Nucleus accumbens (tissue), 56 donors: ENCODE data around the gene ARHGEF9.
A peak's percentile ranks its signal among the peaks of the same experiment; 100 is the strongest.
"Not testable (repeated sequence)": the region's sequence is repeated elsewhere in the genome, so short reads cannot be mapped to it uniquely, and the experiment has no call there.

Source experiments
- DNase-seq, 56 donors: peaks; one replicate each; lab custom pipeline; 2025; lab: John Stamatoyannopoulos, UW

Gene ARHGEF9

DNA sequence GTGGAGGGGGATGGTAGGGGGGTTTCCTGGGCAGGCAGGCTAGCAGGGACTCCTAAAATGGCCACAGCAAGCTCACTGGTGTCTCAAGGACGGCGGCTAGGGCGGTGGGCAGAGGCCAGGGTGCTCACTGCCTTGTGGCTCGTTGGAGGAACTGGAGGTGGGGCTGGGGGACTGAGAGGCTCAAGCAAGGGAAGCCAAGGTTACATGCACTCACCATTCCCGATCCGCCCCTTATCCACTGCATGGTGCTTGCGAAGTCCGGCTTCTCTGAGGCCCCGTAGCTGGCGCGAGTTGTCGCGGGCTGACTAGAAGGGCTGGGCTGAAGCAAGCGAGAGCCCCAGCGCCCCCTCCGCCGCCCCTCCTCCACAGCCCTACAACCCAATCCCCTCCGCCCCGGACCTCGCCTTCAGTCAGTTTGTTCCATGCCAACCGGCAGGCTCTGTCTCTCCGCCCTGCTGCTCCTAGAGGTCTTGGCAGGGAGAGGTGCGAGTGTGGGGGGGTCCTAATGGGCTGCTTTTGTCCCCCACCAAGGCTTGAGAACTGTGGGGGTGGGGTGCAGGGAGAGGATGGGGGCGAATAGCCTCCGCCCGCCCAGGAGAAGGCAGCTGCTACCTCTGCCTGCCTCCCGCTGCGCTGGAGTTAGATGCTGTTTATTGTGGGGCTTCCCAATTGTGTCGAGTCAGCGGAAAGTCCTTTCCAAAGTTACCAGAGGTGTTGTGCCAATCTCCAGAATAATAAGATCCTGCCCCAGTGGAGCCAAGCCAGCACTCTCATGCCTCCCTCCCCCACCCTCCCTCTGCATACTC is at the start of gene ARHGEF9:
TSS of gene ARHGEF9 (minus strand) at position 313 of the 806 bp plus-strand sequence. CDS start at position 244, 69 bp downstream.
- peak in 36 of 56 donors; percentile 0 to 39 (median 10) for DNase-seq

GRCh38 chrX:63825446-63825845 is 40.4 kb upstream of the ARHGEF9 start:
- DNase-seq = not testable (repeated sequence)

DNA sequence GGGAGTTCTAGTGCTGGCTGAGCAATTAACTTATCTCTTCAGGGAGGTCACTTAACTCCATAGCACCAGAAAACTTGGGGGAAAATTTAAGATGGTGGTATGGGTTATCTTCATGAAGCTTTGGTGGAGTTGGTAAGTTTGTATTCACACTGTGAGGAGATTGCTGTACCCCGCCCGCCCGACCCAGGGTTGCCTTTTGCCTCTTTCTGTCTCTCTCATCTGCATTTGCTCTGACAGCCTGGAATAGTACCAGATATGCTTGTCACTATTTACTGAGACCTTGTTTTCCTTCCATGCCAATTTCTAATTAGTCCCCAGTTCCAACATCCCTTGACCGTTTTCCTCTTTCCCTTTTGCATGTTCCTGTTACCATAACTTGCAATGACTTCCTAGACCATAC is 33.1 kb upstream of the ARHGEF9 start:
- no peak for DNase-seq

DNA sequence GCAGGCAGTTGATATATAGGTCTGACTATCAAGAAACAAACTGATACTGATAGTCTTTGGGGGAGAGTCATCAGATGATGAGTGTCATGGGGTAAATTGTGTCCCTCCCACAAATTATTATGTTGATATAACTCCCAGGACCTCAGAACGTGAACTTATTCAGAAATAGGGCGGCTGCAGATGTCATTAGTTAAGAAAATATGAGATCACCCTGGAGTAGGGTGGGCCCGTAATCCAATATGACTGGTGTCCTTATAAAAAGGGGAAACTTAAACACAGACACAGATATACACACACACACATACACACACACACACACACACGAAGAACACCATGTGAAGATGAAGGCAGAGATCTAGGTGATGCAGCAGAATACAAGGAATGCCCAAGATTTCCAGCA is 32.7 kb upstream of the ARHGEF9 start:
- no peak for DNase-seq

DNA sequence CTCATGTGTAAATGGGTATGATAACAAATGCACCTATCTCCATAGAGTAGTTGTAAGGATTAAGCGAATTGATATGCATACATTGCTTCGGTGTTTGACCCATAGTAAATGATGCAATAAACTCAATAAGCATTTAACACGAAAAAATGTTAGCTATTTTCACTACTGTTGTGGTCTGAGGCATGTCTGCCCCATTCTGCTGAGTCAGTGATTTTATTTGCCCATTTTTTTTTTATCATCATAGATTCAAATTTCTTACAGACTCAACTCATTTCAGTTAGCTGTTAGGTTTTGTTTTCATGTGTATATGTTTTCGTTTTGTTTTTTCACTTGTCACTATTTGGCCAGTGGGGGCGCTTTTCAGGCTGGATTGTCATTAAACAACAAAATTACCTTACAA is 27.8 kb upstream of the ARHGEF9 start:
- DNase-seq = no peak

DNA sequence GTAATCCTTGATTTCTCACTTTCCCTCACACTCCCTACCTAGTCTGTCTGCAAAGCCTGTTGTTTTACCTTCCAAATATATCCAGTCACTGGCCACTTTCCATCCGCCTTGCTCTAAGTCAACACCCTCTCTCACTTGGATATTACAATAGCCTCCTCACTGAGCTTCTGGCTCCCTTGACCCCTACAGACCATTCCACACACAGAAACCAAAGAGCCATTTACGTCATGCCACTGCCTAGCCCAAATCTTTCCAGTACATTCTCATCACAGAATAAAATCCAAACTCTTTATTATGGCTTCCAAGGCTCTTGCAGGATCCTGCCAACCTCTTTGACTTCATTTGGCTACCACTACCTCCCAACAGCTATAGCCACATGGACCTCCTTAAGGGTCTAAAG is 25.7 kb upstream of the ARHGEF9 start:
- no peak for DNase-seq

- DNase-seq = peak in 30 of 56 donors; percentile 0 to 65 (median 18)
Measured at GRCh38 chrX:63809173-63809572, 24.2 kb upstream of the ARHGEF9 start.

DNA sequence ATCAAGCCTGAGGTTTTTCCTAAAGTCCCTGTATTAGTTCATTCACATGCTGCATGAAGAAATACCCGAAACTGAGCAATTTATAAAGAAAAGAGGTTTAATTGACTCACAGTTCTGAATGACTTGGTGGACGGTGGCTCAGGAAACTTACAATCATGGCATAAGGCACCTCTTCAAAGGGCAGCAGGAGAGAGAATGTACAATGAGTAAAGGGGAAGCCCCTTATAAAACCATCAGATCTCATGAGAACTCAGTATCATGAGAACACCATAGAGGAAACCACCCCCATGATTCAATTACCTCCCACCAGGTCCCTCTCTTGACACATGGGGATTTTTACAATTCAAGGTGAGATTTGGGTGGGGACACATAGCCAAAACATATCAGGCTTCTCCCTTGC is 10.4 kb upstream of the ARHGEF9 start:
- not testable (repeated sequence) for DNase-seq

DNA sequence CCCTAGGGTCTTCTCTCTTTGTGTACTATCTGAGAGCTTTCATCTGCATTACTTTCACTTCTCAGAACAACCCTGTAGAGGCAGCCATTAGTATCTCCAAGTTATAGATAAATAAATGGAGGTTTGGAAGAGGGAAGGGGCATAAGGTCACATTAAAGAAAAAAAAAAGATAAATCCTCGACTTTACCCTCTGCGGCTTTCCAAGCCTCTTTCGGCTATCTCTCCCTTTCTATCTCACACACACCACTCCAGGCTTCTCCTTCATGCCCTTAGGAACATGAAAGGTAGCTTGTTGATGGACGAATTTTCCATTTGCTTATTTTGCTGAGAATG is 660 bp upstream of the ARHGEF9 start:
- no peak for DNase-seq

- peak in 12 of 56 donors; percentile 0 to 16 (median 10) for DNase-seq
Measured at GRCh38 chrX:63784346-63784901, 590 bp downstream of the ARHGEF9 start.

- no peak for DNase-seq
Measured at GRCh38 chrX:63782515-63782914, 2.5 kb downstream of the ARHGEF9 start.

DNA sequence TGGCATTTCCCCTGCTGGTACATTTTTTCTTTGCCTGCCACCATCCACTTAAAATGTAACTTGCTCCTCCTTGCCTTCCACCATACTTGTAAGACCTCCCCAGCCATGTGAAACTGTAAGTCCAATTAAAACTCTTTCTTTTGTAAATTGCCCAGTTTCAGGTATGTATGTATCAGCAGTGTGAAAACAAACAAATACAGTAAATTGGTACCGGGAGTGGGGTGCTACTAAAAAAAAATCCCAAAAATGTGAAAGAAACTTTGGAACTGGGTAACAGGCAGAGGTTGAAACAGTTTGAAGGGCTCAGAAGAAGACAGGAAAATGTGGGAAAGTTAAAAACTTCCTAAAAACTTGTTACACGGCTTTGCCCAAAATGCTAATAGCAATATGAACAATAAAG is 16.3 kb downstream of the ARHGEF9 start:
- no peak for DNase-seq

GRCh38 chrX:63765712-63766111 is 19.3 kb downstream of the ARHGEF9 start:
- no peak for DNase-seq

- DNase-seq = no peak
Measured at GRCh38 chrX:63764946-63765345, 20.1 kb downstream of the ARHGEF9 start.

GRCh38 chrX:63761639-63762038 is 23.4 kb downstream of the ARHGEF9 start:
- DNase-seq = no peak

GRCh38 chrX:63758011-63758410 is 27.0 kb downstream of the ARHGEF9 start:
- no peak for DNase-seq

DNA sequence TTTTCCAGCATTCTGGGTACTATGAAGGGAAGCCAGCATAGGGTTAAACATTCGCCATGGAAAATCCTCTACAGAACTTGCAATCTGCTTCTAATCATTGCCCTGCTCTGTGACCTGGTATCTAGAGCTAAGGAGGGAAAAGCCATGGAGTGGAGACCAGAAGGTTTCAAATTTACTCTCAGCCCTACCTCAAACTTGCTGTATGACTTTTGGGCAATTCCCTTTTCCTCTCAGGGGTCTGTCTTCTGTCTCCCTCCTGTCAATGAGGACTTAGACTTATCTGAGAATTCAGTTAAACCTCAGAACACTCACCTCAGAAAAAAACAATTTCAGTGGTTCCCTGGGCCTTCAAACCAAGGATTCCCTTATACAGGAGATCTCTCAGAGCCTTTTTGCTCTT is 29.1 kb downstream of the ARHGEF9 start:
- no peak for DNase-seq

GRCh38 chrX:63754860-63755579 is 30.0 kb downstream of the ARHGEF9 start:
- DNase-seq = peak; percentile 20 to 94 (median 88)

GRCh38 chrX:63754136-63754859 is 30.7 kb downstream of the ARHGEF9 start:
- peak in 19 of 56 donors; percentile 6 to 63 (median 42) for DNase-seq

- DNase-seq = peak in 2 of 56 donors; percentile 0 to 1
Measured at GRCh38 chrX:63751481-63751880, 33.5 kb downstream of the ARHGEF9 start.

DNA sequence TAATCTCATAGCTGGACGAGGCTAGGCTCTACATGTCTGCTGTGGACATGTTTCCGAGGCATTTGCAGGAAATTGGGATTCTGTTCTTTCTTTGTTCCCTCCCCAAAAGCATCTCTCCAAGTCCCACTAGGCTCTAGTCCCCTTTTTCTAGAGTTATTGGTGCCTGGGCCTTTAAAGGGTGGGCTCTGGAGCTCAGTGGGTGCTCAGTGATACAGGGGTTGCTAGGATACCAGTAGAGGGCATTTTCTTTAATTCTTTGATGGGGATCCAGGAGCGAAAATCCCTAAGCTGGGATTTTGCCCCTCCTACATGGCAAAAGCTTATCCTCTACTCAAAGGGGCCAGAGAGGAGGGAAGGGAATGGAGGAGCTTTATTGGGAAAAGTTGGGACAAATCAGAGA is 34.2 kb downstream of the ARHGEF9 start:
- DNase-seq = no peak
